Measurements from ENCODE around the gene USP32.
"Not testable (repeated sequence)": the region's sequence is repeated elsewhere in the genome, so short reads cannot be mapped to it uniquely, and the experiment has no call there.

Gene USP32

DNA sequence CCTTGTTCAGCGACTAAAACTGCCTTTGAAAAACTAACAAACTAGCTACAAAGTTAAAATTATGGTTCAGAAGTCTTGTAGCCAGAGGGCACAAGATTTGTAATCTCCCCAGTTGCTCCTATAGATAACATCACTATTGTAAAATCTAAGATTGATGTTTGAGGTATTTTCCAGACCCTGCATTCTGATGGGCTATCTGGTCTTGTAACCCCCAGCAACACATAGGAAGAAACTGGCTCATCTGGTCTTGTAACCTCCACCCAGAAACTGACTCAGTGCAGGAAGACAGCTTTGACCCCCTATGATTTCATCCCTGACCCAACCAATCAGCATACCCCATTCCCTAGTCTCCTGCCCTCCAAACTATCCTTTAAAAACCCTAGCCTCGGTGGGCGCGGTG is 18.1 kb upstream of the USP32 start:
- H3K4me3 ChIP-seq (ENCODE audit: low read depth, low read length), result no peak overlapping the region

- H3K4me3 ChIP-seq (ENCODE audit: low read depth, low read length), result no peak overlapping the region
Measured at GRCh38 chr17:60406887-60407286, 15.0 kb upstream of the USP32 start.

DNA sequence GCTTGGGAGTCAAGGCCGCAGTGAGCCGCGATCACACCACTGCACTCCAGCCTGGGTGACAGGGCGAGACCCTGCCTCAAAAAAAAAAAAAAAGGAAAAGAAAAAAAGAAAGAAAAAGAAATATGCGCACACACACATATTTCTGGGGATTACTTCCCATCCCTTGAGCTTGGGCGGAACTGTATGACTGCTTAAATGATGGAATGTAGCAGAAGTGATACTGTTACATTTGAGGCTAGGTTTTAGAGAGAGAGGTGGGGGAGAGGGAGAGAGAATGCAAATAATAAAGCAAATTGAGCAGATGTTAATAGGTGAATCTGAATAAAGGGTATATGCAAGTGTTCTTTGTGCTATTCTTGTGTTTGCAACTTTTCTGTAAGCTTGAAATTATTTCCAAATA is 12.0 kb upstream of the USP32 start:
- H3K4me3 ChIP-seq (ENCODE audit: low read depth, low read length), result no peak overlapping the region

DNA sequence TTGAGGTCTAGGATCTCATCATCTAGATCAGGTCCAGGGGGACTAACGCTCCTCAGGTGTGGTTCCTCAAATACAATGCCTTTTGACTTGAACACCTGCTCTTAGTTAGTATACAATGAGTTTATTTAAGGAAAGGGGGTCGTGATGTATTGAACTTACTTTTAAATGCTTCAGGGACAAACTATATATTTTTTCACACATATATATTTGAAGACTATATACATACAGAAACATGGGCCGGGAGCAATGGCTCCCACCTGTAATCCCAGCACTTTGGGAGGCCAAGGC is 11.5 kb upstream of the USP32 start:
- H3K4me3 ChIP-seq (ENCODE audit: low read depth, low read length), result no peak overlapping the region

DNA sequence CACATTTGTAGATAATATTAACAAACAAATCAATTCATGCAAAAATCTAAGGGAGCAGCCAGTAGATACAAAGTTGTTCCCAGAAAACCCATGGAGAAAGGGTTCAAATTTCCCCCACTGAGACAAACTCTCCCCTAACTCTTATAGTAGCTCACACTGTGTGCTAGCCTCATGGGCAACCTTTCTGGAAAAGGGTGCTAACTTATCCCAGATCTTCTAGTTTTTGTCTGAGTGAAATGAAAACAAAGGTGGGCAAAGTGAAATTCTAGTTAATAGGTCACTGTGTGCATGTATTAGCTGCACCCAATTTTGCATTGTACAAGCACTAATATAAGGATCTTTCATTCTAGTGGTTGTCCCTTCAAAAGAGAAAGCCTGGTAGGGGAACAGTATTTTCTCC is 9.9 kb upstream of the USP32 start:
- no peak overlapping the region for H3K4me3 ChIP-seq (ENCODE audit: low read depth, low read length)

DNA sequence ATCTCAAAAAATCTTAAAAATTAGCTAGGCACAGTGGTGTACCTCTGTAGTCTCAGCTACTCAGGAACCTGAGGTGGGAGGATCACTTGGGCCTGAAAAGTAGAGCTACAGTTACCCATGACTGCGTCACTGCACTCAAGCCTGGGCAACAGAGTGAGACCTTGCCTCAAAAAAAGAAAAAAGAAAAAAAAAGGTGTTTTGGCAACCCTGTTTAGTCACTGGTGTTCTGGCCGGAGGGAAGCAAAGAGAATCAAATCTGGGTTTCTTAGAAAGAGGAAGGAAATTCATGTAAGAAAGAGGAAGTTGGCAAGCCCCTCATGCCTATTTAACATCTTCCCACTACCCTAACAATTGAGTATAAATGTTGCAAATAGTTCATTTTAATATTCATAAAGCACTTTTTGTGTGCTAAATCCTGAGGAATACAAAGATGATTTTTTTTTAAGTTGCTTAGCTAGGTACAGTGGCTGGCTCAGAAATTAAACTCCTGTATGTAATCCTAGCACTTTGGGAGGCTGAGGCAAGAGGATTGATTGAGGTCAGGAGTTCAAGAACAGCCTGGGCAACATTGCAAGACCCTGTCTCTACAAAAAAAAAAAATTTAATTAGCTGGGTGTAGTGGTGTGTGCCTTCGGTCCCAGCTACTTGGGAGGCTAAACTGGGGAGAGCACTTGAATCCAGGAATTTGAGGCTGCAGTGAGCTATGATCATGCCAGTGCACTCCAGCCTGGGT is 6.5 kb upstream of the USP32 start:
- no peak overlapping the region for H3K4me3 ChIP-seq (ENCODE audit: low read depth, low read length)

DNA sequence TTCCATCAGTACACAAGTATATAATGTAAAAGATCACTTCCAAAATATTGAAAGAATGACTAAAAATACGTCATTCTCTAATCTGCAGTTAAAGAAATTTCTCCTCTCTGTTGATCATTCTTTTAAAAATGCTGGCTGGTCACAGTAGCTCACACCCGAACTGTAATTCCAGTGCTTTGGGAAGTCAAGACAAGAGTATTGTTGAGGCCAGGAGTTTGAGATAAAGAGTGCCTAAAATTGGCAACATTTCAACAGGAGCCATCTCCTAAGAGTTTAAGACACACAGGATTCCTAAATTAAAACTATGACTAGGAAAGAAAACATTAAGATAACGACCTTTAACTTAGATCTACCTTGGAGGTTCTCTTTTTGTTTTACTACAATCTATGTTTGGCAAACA is 4.5 kb upstream of the USP32 start:
- no peak overlapping the region for H3K4me3 ChIP-seq (ENCODE audit: low read depth, low read length)

GRCh38 chr17:60395508-60396065 is 3.7 kb upstream of the USP32 start:
- no peak overlapping the region for H3K4me3 ChIP-seq (ENCODE audit: low read depth, low read length)

- H3K4me3 ChIP-seq (ENCODE audit: low read depth, low read length), result no peak overlapping the region
Measured at GRCh38 chr17:60393840-60394723, 2.1 kb upstream of the USP32 start.

GRCh38 chr17:60392845-60393702 is 1.1 kb upstream of the USP32 start:
- H3K4me3 ChIP-seq (ENCODE audit: low read depth, low read length), result peak overlapping the region; percentile 96

GRCh38 chr17:60391471-60392041 is 377 bp downstream of the USP32 start:
- H3K4me3 ChIP-seq (ENCODE audit: low read depth, low read length), result peak overlapping the region; percentile 96

GRCh38 chr17:60390925-60391470 is 935 bp downstream of the USP32 start:
- H3K4me3 ChIP-seq (ENCODE audit: low read depth, low read length), result peak overlapping the region; percentile 96

DNA sequence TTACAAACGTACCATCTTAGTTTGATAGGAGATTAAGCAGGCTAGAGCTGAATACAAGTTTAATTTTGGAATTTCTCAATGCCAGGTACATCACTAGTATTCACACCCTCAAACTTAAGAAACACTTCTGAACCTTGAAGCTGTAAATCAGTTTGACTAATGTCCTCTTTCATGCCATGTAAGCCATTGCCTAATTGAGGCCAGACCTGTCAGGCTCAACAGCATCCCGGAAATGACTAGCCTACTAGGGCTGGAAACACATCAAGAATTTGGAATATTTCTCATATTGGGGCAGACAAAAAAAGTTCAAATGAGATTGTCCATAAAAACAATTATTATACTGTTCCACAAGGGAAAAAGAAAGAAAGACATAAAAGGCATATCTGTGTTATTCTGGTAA is 1.7 kb downstream of the USP32 start:
- H3K4me3 ChIP-seq (ENCODE audit: low read depth, low read length), result peak overlapping the region; percentile 96

DNA sequence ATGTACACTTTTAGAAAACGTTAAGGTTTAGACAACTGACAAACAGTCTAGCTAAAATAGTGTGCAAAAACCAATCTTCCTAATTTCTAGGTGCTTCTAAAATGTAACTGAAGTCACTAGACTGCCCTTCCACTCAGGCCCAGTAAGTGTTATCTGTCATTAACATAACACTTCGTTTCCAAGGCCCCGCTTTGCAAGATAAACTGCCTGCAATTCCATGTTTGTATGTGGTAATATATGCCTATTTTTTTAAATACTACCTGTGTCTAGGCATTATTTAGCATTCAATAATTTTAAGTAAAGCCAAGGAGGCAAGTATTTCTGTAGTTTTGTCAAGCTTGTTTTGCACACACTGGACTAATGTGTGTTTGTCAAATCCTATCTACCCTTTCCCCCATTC is 3.2 kb downstream of the USP32 start:
- no peak overlapping the region for H3K4me3 ChIP-seq (ENCODE audit: low read depth, low read length)

DNA sequence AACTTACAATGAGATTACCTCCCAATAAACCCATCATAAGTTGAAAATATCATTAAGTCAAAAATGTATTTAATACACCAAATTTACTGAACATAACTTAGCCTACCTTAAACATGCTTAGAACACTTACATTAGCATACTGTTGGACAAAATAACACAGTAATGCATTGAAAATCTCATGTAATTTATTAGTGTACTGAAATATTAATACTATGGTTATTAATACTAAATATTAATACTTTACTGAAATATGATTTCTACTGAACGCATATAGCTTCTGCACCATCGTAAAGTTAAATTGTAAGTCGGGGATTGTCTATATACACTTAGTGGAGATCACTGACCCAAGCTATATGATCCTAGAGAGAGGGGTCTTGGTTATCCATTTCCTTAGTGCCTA is 4.3 kb downstream of the USP32 start:
- H3K4me3 ChIP-seq (ENCODE audit: low read depth, low read length), result no peak overlapping the region

- H3K4me3 ChIP-seq (ENCODE audit: low read depth, low read length), result no peak overlapping the region
Measured at GRCh38 chr17:60386147-60387058, 5.5 kb downstream of the USP32 start.

- not testable (repeated sequence) for H3K4me3 ChIP-seq (ENCODE audit: low read depth, low read length)
Measured at GRCh38 chr17:60384921-60385320, 7.0 kb downstream of the USP32 start.

GRCh38 chr17:60383379-60383778 is 8.6 kb downstream of the USP32 start:
- no peak overlapping the region for H3K4me3 ChIP-seq (ENCODE audit: low read depth, low read length)

DNA sequence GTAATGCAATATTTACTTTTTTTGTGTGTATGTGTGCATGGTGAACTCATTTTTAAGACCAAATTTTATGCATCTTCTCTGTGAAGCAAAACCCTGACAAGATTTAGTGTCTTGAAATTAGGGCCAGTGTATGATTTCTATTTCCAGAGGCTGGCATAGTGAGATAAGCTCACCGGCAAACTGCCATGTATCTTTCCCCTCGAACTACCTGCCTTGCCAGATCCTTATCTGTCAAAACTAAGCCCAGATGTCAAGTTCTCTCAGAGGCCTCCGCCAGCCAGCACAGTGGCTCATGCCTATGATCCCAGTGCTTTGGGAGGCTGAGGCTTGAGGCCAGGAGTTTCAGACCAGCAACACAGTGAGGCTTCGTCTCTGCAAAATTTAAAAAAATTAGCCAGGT is 10.0 kb downstream of the USP32 start:
- H3K4me3 ChIP-seq (ENCODE audit: low read depth, low read length), result no peak overlapping the region

GRCh38 chr17:60379461-60379860 is 12.5 kb downstream of the USP32 start:
- H3K4me3 ChIP-seq (ENCODE audit: low read depth, low read length), result not testable (repeated sequence)
